DOHH2 (cell line): ENCODE results near the gene RASGRP2.

Source experiments
- EZH2phosphoT487 ChIP-seq: fragments of 200-600 bp; sonication (generic); IDR thresholded peaks from 2 replicates; pipeline ENCODE4 v1.6.1; 2017; ENCODE audit warnings: borderline replicate concordance, mild to moderate bottlenecking, antibody characterized with exemption, low read length, moderate library complexity, mixed read lengths
- TF ChIP-seq, protein P1 (sequence below): fragments of 200-600 bp; sonication (generic); IDR thresholded peaks from one replicate; pipeline ENCODE4 v1.5.1; 2014; ENCODE audit warnings: antibody characterized with exemption, mild to moderate bottlenecking, low read depth, low read length; ENCODE audit not compliant: poor library complexity, severe bottlenecking

DNA sequence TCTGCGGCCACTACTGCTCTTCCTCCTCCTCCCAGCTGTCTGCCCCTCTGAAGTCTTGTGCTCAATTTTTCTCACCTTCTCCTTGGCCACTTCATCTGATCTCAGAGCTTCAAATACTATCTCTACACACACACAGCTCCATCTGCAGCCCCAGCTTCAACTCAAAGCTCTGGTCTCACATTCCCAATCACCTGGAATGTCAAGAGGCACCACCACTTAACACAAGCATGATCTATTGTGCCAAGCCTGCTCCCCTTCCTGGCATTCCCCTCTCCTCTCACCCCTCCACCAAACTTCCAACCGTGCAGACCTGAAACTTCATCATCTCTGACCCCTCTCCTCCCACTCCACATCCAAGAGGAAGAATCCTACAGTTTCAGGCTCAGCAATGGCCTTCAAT, 38.4 kb downstream of the RASGRP2 start:
- TF ChIP-seq EZH2phosphoT487, result no peak
- TF ChIP-seq, protein P1, sequence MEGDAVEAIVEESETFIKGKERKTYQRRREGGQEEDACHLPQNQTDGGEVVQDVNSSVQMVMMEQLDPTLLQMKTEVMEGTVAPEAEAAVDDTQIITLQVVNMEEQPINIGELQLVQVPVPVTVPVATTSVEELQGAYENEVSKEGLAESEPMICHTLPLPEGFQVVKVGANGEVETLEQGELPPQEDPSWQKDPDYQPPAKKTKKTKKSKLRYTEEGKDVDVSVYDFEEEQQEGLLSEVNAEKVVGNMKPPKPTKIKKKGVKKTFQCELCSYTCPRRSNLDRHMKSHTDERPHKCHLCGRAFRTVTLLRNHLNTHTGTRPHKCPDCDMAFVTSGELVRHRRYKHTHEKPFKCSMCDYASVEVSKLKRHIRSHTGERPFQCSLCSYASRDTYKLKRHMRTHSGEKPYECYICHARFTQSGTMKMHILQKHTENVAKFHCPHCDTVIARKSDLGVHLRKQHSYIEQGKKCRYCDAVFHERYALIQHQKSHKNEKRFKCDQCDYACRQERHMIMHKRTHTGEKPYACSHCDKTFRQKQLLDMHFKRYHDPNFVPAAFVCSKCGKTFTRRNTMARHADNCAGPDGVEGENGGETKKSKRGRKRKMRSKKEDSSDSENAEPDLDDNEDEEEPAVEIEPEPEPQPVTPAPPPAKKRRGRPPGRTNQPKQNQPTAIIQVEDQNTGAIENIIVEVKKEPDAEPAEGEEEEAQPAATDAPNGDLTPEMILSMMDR, result no peak
